Measurements from ENCODE around the gene PIP4K2C. TPM values are rescaled to one million over a fixed set of nuclear protein-coding genes. Genes with fewer than 3 reads are reported as not detected.

Gene PIP4K2C
- total RNA-seq, 4 donors from 2014 or later, result 2.6 to 29.3 (median 18.8) TPM

GRCh38 chr12:57552306-57552651 is 38.7 kb upstream of the PIP4K2C start:
- no peaks in the 10 kb centered on the region for H3K36me3 ChIP-seq
- no peaks in the 10 kb centered on the region for H3K9me3 ChIP-seq
- DNase-seq, result no peak
- no peaks in the 10 kb centered on the region for H3K27me3 ChIP-seq
- no peak overlapping the region for H3K27ac ChIP-seq
- H3K4me1 ChIP-seq, result no peaks in the 10 kb centered on the region
- intact Hi-C loops (cut with DNase I; ENCODE audit: low total_unique reads), result no loop called here
- no peak for TF ChIP-seq POLR2A (IDR thresholded peaks at IDR 0.05)
- TF ChIP-seq CTCF (IDR thresholded peaks at IDR 0.05), result no peak
- no peak overlapping the region for H3K4me3 ChIP-seq

DNA sequence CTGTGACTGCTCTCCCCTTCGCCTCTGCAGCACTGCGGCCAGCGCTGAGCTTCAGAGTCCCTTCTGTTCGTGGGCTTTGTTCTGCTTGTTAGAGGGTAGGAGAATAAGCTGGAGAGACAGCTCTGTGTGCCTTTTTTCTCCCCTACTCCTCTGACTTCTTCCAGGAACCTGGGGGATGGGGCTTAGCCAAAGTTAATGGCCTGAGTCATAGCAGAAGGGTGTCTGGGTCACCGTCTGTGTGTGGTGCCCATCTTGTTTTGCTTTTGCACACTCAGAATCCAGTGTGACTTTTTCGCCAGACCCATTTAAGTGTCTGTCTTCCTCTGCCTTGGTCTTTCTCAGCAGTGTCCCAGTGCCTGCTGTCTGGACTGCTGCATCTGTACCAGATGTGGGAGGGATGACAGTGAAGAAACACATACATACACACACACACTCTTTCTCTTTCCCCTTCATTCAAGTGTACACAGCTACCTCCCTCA is 38.1 kb upstream of the PIP4K2C start:
- H3K27ac ChIP-seq, result no peak overlapping the region
- no peak for DNase-seq
- no peak for TF ChIP-seq POLR2A (IDR thresholded peaks at IDR 0.05)
- TF ChIP-seq CTCF (IDR thresholded peaks at IDR 0.05), result no peak
- intact Hi-C loops (cut with DNase I; ENCODE audit: low total_unique reads), result no loop called here
- no peak overlapping the region for H3K4me3 ChIP-seq
- H3K9me3 ChIP-seq, result no peaks in the 10 kb centered on the region
- no peaks in the 10 kb centered on the region for H3K4me1 ChIP-seq
- H3K36me3 ChIP-seq, result no peaks in the 10 kb centered on the region
- no peaks in the 10 kb centered on the region for H3K27me3 ChIP-seq

DNA sequence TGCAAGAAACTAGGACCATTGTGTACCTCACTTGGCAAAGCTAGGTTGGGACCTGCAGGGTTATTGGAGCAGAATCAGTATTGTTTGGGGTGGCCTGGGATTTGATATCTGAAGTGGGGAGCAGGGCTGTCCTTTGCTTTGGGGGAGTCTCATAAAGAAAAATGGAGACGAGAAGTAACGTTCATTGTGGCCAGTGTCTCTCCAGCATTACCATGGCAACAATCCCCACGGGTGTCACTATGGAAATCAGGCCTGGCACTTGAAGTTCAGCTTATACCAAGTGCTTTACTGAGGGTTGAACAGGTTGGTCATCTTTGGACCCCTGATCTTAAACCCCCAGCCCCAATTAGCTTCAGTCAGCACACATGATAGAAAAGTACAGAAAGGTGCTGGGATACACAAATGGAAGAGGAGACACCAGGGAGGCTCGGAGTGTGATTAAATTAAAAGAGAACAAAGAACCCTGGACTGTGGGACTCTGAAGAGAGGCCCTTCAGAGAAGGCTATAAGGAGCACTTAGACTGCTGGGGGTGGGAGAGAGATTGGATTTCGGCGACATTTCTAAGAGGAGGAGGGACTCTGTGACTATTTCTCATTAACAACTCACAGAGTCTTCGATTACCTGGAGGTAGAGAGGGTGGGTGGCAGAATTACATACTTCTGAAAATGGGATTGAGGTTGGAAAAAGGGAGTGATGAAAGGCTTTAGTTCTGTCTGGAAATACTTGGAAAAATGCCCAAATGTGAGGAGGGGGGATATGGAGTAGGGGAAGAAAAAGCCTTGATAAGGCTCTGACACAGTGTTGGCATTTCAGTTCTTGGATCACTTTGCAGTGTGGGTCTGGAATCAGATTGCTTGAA is 37.4 kb upstream of the PIP4K2C start:
- DNase-seq, result no peak
- TF ChIP-seq CTCF (IDR thresholded peaks at IDR 0.05) (no peak), POLR2A (IDR thresholded peaks at IDR 0.05) (no peak)
- no peaks in the 10 kb centered on the region for H3K4me1 ChIP-seq
- H3K9me3 ChIP-seq, result no peaks in the 10 kb centered on the region
- no peaks in the 10 kb centered on the region for H3K36me3 ChIP-seq
- intact Hi-C loops (cut with DNase I; ENCODE audit: low total_unique reads), result no loop called here
- no peaks in the 10 kb centered on the region for H3K27me3 ChIP-seq
- H3K4me3 ChIP-seq, result no peak overlapping the region
- no peak overlapping the region for H3K27ac ChIP-seq

- DNase-seq, result no peak
- Histone ChIP-seq H3K4me3 (no peak overlapping the region), H3K4me1 (no peaks in the 10 kb centered on the region), H3K36me3 (no peaks in the 10 kb centered on the region), H3K27ac (no peak overlapping the region), H3K27me3 (no peaks in the 10 kb centered on the region), H3K9me3 (no peaks in the 10 kb centered on the region)
- intact Hi-C loops (cut with DNase I; ENCODE audit: low total_unique reads), result no loop called here
- no peak for TF ChIP-seq POLR2A (IDR thresholded peaks at IDR 0.05)
- no peak for TF ChIP-seq CTCF (IDR thresholded peaks at IDR 0.05)
Observed at GRCh38 chr12:57554453-57554852, 36.5 kb upstream of the PIP4K2C start.

- DNase-seq, result no peak
- Histone ChIP-seq H3K36me3 (no peaks in the 10 kb centered on the region), H3K4me1 (no peaks in the 10 kb centered on the region), H3K4me3 (no peak overlapping the region), H3K27ac (no peak overlapping the region), H3K9me3 (no peaks in the 10 kb centered on the region), H3K27me3 (no peaks in the 10 kb centered on the region)
- TF ChIP-seq POLR2A (IDR thresholded peaks at IDR 0.05) (no peak), CTCF (IDR thresholded peaks at IDR 0.05) (no peak)
- intact Hi-C loops (cut with DNase I; ENCODE audit: low total_unique reads), result no loop called here
Observed at GRCh38 chr12:57554897-57555296, 36.1 kb upstream of the PIP4K2C start.
